ENCODE measurements around the gene DMD.

DMD gene

DNA sequence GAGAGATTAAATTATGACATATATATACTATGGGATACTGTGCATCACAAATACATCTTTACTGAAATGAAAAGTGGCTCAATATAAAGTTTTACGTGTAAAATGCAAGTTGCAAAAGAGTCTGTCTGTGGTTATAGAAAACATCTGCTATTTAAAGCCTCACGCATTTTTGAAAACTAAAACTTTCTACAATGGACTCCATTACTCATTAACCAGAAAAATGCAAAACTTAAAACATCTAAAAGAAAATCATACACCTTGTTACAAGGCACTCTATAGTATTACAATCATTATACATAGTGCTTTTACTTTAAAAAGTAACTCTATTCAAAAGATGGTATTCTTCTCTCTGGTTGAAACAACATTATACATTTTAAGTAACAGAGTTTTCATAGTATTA lies 755.6 kb downstream of the DMD start:
- in situ Hi-C loops (cut with MboI; ENCODE audit: low sequenced_read_pairs, unreplicated experiment), result no loop called here
- no peak for DNase-seq (ENCODE audit: low spot score)
- TF ChIP-seq, protein P1, sequence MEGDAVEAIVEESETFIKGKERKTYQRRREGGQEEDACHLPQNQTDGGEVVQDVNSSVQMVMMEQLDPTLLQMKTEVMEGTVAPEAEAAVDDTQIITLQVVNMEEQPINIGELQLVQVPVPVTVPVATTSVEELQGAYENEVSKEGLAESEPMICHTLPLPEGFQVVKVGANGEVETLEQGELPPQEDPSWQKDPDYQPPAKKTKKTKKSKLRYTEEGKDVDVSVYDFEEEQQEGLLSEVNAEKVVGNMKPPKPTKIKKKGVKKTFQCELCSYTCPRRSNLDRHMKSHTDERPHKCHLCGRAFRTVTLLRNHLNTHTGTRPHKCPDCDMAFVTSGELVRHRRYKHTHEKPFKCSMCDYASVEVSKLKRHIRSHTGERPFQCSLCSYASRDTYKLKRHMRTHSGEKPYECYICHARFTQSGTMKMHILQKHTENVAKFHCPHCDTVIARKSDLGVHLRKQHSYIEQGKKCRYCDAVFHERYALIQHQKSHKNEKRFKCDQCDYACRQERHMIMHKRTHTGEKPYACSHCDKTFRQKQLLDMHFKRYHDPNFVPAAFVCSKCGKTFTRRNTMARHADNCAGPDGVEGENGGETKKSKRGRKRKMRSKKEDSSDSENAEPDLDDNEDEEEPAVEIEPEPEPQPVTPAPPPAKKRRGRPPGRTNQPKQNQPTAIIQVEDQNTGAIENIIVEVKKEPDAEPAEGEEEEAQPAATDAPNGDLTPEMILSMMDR (IDR thresholded peaks at IDR 0.05; ENCODE audit: borderline replicate concordance, control extremely low read depth, extremely low read depth, insufficient read depth, missing control alignments), result no peak

DNA sequence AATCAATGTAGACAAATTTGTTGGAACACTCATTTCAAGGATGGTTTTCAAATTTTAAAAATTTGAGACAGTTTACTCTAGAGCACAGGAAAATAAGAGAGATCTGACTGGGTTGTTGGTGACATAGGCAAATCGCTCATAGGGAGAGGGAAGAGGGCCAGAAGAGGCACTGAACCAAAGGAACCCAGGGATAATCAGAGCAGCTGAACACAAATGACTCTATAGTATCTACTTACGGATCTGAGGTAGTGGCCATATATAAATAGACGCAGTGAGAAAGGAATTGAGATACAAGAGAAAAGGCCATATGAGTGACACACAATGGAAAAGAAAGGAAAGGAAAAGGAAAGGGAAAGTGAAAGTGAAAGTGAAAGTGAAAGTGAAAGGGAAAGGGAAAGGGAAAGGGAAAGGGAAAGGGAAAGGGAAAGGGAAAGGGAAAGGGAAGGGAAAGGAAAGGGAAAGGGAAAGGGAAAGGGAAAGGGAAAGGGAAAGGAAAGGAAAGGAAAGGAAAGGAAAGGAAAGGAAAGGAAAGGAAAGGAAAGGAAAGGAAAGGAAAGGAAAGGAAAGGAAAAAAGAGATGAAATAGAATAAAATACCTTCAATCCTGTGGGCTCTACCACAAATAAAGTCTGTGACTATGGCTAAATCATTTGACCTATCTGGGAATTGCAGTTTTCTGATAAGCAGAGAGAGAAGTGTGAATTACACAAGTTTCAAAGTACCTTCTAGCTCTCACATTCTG lies 759.2 kb downstream of the DMD start:
- in situ Hi-C loops (cut with MboI; ENCODE audit: low sequenced_read_pairs, unreplicated experiment), result no loop called here
- no peak for DNase-seq (ENCODE audit: low spot score)
- TF ChIP-seq, protein P1 (IDR thresholded peaks at IDR 0.05; ENCODE audit: borderline replicate concordance, control extremely low read depth, extremely low read depth, insufficient read depth, missing control alignments), result no peak

DNA sequence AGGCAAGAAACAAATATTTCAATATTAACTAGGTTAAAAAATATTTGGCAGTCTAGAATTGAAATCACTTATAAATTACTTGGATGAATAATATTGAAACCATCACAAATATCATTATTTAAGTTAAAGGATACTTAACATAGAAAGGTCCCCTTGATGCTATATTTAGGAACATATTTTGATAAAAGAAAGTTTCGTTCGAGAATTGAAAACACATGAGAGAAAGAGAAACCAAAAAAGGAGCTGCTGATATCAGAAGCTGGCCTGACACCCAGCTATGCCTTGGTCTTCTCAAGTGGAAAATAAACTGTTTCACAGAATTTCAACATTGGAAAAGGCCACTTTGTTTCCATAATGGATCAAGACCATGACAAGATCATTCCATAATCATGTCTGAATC lies 762.4 kb downstream of the DMD start:
- TF ChIP-seq, protein P1 (IDR thresholded peaks at IDR 0.05; ENCODE audit: borderline replicate concordance, control extremely low read depth, extremely low read depth, insufficient read depth, missing control alignments), result no peak
- in situ Hi-C loops (cut with MboI; ENCODE audit: low sequenced_read_pairs, unreplicated experiment), result no loop called here
- DNase-seq (ENCODE audit: low spot score), result no peak

DNA sequence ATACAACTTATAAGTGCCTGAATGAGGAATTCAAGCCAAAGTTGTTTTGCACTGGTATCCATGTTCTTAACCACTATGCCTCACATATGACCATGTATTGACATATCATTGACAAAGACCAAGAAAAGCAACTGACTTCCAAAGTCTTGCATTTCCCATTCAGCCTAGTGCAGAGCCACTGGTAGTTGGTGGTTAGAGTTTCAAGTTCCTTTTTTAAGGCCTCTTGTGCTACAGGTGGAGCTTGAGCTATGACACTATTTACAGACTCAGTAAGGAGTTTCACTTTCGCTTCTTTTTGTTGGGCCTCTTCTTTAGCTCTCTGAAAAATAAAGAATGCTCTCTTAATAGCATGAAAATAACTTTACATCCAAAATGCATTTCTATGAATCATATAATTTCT lies 763.0 kb downstream of the DMD start:
- in situ Hi-C loops (cut with MboI; ENCODE audit: low sequenced_read_pairs, unreplicated experiment), result no loop called here
- TF ChIP-seq, protein P1 (IDR thresholded peaks at IDR 0.05; ENCODE audit: borderline replicate concordance, control extremely low read depth, extremely low read depth, insufficient read depth, missing control alignments), result no peak
- peak; percentile 1 for DNase-seq (ENCODE audit: low spot score)

DNA sequence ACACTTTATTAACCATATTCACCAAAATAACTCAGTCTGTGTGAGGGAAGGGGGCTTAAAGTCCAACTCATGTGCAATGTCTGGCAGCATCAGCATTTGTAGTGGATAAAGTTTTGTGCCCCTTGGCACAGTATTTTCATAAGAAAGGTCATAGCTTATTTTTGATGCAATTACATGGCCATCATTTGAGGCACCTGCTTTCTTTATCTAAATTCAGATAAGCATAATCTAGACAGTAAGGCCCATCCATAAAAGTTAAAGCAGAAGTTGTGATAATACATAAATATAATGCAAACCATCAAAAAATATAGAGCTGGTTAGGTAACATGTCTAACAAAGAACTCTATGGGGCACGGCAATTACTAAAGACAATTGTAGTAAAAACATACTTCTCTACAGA lies 763.7 kb downstream of the DMD start:
- in situ Hi-C loops (cut with MboI; ENCODE audit: low sequenced_read_pairs, unreplicated experiment), result no loop called here
- TF ChIP-seq, protein P1 (IDR thresholded peaks at IDR 0.05; ENCODE audit: borderline replicate concordance, control extremely low read depth, extremely low read depth, insufficient read depth, missing control alignments), result no peak
- DNase-seq (ENCODE audit: low spot score), result no peak

DNA sequence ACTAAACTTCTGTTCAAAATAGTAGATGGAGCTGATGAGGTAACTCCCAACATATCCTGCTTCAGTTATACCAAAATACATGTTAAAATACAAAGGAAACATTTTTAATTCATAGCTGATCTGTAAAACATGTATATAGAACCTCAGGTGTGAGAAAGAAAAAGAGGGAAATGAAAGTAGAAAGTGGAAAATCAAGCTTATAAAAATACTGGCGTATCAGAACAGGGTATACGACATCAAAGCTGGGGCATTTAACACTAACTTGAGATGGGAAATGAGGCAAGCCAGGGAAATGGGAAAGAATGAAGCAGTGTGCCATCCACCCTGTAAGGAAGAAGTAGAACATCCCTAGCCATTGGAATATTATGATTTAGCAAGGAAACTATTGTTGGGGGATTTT lies 767.5 kb downstream of the DMD start:
- in situ Hi-C loops (cut with MboI; ENCODE audit: low sequenced_read_pairs, unreplicated experiment), result no loop called here
- DNase-seq (ENCODE audit: low spot score), result no peak
- TF ChIP-seq, protein P1 (IDR thresholded peaks at IDR 0.05; ENCODE audit: borderline replicate concordance, control extremely low read depth, extremely low read depth, insufficient read depth, missing control alignments), result no peak

All from GM13976 (cell line).